A549 (cell line): ENCODE results near the gene BTBD18. TPM values are rescaled to one million over a fixed set of nuclear protein-coding genes. Genes with fewer than 3 reads are reported as not detected.

Experiments used
- ATAC-seq, 2 experiments: fragments of 200-7000 bp in 1 of 2; fragments of >200 bp in 1 of 2; cut with Nextera tagmentation in 1 of 2; cut with Tn5 transposase in 1 of 2; 3 replicates each; pipeline versions ENCODE4 v1.8.0 to v1.9.1; 2018 to 2020; ENCODE audit warnings: mild to moderate bottlenecking in 1 of 2, moderate library complexity in 1 of 2
- CTCF ChIA-PET: fragments of 300-600 bp; sonication (Branson Sonifier 250); formaldehyde crosslinking; extraction: SDS; loops from one replicate; lab custom pipeline; 2021; ENCODE audit warnings: antibody characterized with exemption, inconsistent platforms; lab: Yijun Ruan, JAX
- POLR2A ChIA-PET: fragments of 350-600 bp; formaldehyde crosslinking; extraction: SDS; loops from one replicate; lab custom pipeline; 2021; ENCODE audit warnings: antibody characterized with exemption, inconsistent platforms; lab: Yijun Ruan, JAX
- DNase-seq, 2 experiments: peaks; one replicate each; pipeline versions ENCODE4 v3.0.0 to v3.0.0-alpha.2; 2011 to 2016; ENCODE audit warnings: low read depth in 1 of 2, low spot score in 1 of 2
- FAIRE-seq: peaks from 2 replicates; lab custom pipeline; 2011; peaks lifted over from hg19 to GRCh38; lab: Jason Lieb, UNC
- H3K27ac ChIP-seq, 2 experiments: fragments of >200 bp; sonication (Bioruptor Twin); formaldehyde crosslinking; 3 replicates each; pipeline ENCODE4 v1.5.1; 2016 to 2017
- H3K4me1 ChIP-seq: fragments of >200 bp; sonication (Bioruptor Twin); formaldehyde crosslinking; 3 replicates; pipeline ENCODE4 v1.6.1; 2016
- H3K4me2 ChIP-seq: fragments of >200 bp; sonication (Bioruptor Twin); formaldehyde crosslinking; 3 replicates; pipeline ENCODE4 v1.6.1; 2016
- H3K4me3 ChIP-seq: fragments of >200 bp; sonication (Bioruptor Twin); formaldehyde crosslinking; 3 replicates; pipeline ENCODE4 v1.5.1; 2016
- H3K9me3 ChIP-seq: fragments of >200 bp; sonication (Bioruptor Twin); formaldehyde crosslinking; 3 replicates; pipeline ENCODE4 v1.6.1; 2016
- BCL3 ChIP-seq: fragments of >200 bp; sonication (Bioruptor Twin); formaldehyde crosslinking; IDR thresholded peaks from 3 replicates; pipeline ENCODE4 v1.6.1; 2016
- CEBPB ChIP-seq, 2 experiments: fragments of >200 bp in 1 of 2; sonication (Bioruptor Twin) in 1 of 2; formaldehyde crosslinking in 1 of 2; IDR thresholded peaks; 2 replicates each; pipeline ENCODE4 v1.6.1; 2012 to 2016
- CHD4 ChIP-seq: fragments of 200-600 bp; sonication (generic); IDR thresholded peaks from 2 replicates; pipeline ENCODE4 v1.6.1; 2016; ENCODE audit warnings: antibody characterized with exemption, mild to moderate bottlenecking, borderline replicate concordance
- ELK1 ChIP-seq: fragments of 150-350 bp; IDR thresholded peaks from 2 replicates; pipeline ENCODE4 v1.6.1; 2014; ENCODE audit warnings: low read depth, mild to moderate bottlenecking, low read length
- EP300 ChIP-seq, 2 experiments: fragments of >200 bp; sonication (Bioruptor Twin); formaldehyde crosslinking; IDR thresholded peaks; 2 replicates in 1 of 2; 3 replicates in 1 of 2; pipeline ENCODE4 v1.6.1; 2016 to 2017
- FOSB ChIP-seq: fragments of 250-450 bp; sonication (Bioruptor Pico); IDR thresholded peaks from 2 replicates; pipeline ENCODE4 v1.5.0; 2020; ENCODE audit warnings: mild to moderate bottlenecking, moderate library complexity
- FOXS1 ChIP-seq: fragments of 250-450 bp; sonication (Bioruptor Pico); IDR thresholded peaks from 2 replicates; pipeline ENCODE4 v1.5.0; 2020; ENCODE audit warnings: mild to moderate bottlenecking, moderate library complexity
- HEYL ChIP-seq: fragments of 250-450 bp; sonication (Bioruptor Pico); IDR thresholded peaks from 2 replicates; pipeline ENCODE4 v1.8.0; 2021; ENCODE audit warnings: mild to moderate bottlenecking, moderate library complexity
- HOXB13 ChIP-seq: fragments of 250-450 bp; sonication (Bioruptor Pico); IDR thresholded peaks from 2 replicates; pipeline ENCODE4 v1.5.0; 2020; ENCODE audit warnings: low read depth, mild to moderate bottlenecking, moderate library complexity
- HOXB5 ChIP-seq: fragments of 250-450 bp; sonication (Bioruptor Pico); IDR thresholded peaks from 2 replicates; pipeline ENCODE4 v1.5.0; 2020; ENCODE audit warnings: mild to moderate bottlenecking, moderate library complexity
- JUN ChIP-seq, 2 experiments: fragments of >200 bp; sonication (Bioruptor Twin); formaldehyde crosslinking; IDR thresholded peaks; 2 replicates in 1 of 2; 3 replicates in 1 of 2; pipeline ENCODE4 v1.6.1; 2016 to 2017
- JUNB ChIP-seq: fragments of >200 bp; sonication (Bioruptor Twin); formaldehyde crosslinking; IDR thresholded peaks from 2 replicates; pipeline ENCODE4 v1.6.1; 2016
- MAFK ChIP-seq: fragments of 450-650 bp; IDR thresholded peaks from 2 replicates; pipeline ENCODE4 v1.6.1; 2014; ENCODE audit not compliant: partially characterized antibody
- MYC ChIP-seq: IDR thresholded peaks from 2 replicates; pipeline ENCODE4 v1.6.1; 2012; ENCODE audit warnings: mild to moderate bottlenecking, inconsistent platforms, low read length, improper control_type of control experiment, borderline replicate concordance
- NPAS2 ChIP-seq: fragments of 250-450 bp; sonication (Bioruptor Pico); IDR thresholded peaks from 2 replicates; pipeline ENCODE4 v1.8.0; 2022; ENCODE audit warnings: mild to moderate bottlenecking, moderate library complexity, borderline replicate concordance
- RCOR1 ChIP-seq: fragments of 150-350 bp; IDR thresholded peaks from 2 replicates; pipeline ENCODE4 v1.6.1; 2014; ENCODE audit warnings: antibody characterized with exemption, low read length, low read depth
- RFX5 ChIP-seq: fragments of 450-650 bp; IDR thresholded peaks from 2 replicates; pipeline ENCODE4 v1.7.1; 2014; ENCODE audit warnings: antibody characterized with exemption, mild to moderate bottlenecking, moderate library complexity
- RNF2 ChIP-seq: fragments of 200-600 bp; sonication (generic); IDR thresholded peaks from 2 replicates; pipeline ENCODE4 v1.6.1; 2016; ENCODE audit warnings: low read depth, mild to moderate bottlenecking, antibody characterized with exemption, moderate library complexity, borderline replicate concordance
- SMC3 ChIP-seq: fragments of >200 bp; sonication (Bioruptor Twin); formaldehyde crosslinking; IDR thresholded peaks from 3 replicates; pipeline ENCODE4 v1.6.1; 2018; ENCODE audit warnings: inconsistent platforms
- SREBF2 ChIP-seq: fragments of 450-650 bp; IDR thresholded peaks from 2 replicates; pipeline ENCODE4 v1.6.1; 2014; ENCODE audit warnings: mild to moderate bottlenecking, moderate library complexity
- ZC3H11A ChIP-seq: fragments of 450-650 bp; IDR thresholded peaks from 2 replicates; pipeline ENCODE4 v1.6.1; 2014; ENCODE audit warnings: antibody characterized with exemption, mild to moderate bottlenecking
- ZFP36 ChIP-seq: fragments of 450-650 bp; IDR thresholded peaks from 2 replicates; pipeline ENCODE4 v1.6.1; 2014; ENCODE audit warnings: borderline replicate concordance; ENCODE audit not compliant: partially characterized antibody
- WGBS: methylation state at CpG from one replicate; pipeline ENCODE4 v1.1.6; 2017; ENCODE audit errors: missing lambda C conversion rate; 5-methylcytosine and 5-hydroxymethylcytosine counted together
- polyA plus RNA-seq, 4 experiments: library from polyadenylated mRNA; depleted of rRNA in 3 of 4; stranded (reverse); fragments of >200 nt; fragmentation: RNase III in 1 of 4; extraction: RNeasy Plus Mini Kit Qiagen cat#74134 plus additional on column Dnase treatment in 1 of 4; gene quantifications; 2 replicates in 3 of 4; 3 replicates in 1 of 4; pipeline ENCODE4 v1.2.3, GENCODE V29; 2011 to 2017
- TF ChIP-seq, protein P1 (sequence below): fragments of 250-450 bp; sonication (Bioruptor Pico); IDR thresholded peaks from 2 replicates; pipeline ENCODE4 v1.5.0; 2021; ENCODE audit warnings: mild to moderate bottlenecking, moderate library complexity, borderline replicate concordance
- TF ChIP-seq, protein P2 (sequence below): fragments of 450-650 bp; IDR thresholded peaks from 2 replicates; pipeline ENCODE4 v1.6.1; 2014; ENCODE audit warnings: antibody characterized with exemption

BTBD18 gene
- polyA plus RNA-seq, 2 of the 4 experiments (the other 2 are of a cell fraction) = not detected

GRCh38 chr11:57777969-57778317, 26.3 kb upstream of the BTBD18 start:
- H3K4me2 ChIP-seq = peak overlapping the region; percentile 93
- DNase-seq = peak; percentile 41 to 70
- peak overlapping the region; percentile 31 for H3K4me3 ChIP-seq
- FAIRE-seq = no peak
- ChIA-PET CTCF (interaction anchor here (0.8 to 4.2 kb wide), 6 partner anchors 11 to 26 kb away, joined by 3 to 17 read pairs (median 8); partner anchors contain the start of genes BTBD18 and CTNND1), POLR2A (interaction anchor here (1.3 to 4.2 kb wide), 5 partner anchors 13 to 37 kb away, joined by 6 to 28 read pairs (median 9); partner anchors contain the start of genes CTNND1 and SELENOH)
- 0% methylated on average over 3 of the region's 3 CpGs for WGBS
- peak; percentile 60 to 63 for ATAC-seq
- no peaks in the 10 kb centered on the region for H3K9me3 ChIP-seq
- H3K4me1 ChIP-seq = peaks cover 92% of the 10 kb centered on the region
- TF ChIP-seq HOXB5 (CRISPR knock-in tag) (no peak), MAFK (peak; percentile 36)
- H3K27ac ChIP-seq = peak overlapping the region; percentile 83 to 88

GRCh38 chr11:57776577-57777210, 25.1 kb upstream of the BTBD18 start:
- H3K9me3 ChIP-seq = no peaks in the 10 kb centered on the region
- H3K27ac ChIP-seq = peak overlapping the region; percentile 83 to 88
- DNase-seq (no peak), FAIRE-seq (no peak), ATAC-seq (no peak)
- peaks cover 92% of the 10 kb centered on the region for H3K4me1 ChIP-seq
- 0 out of 3 replicates have a peak overlapping the region, but pooled peaks have one; percentile 31 for H3K4me3 ChIP-seq
- 69% methylated on average over 2 of the region's 2 CpGs for WGBS
- CTCF ChIA-PET = interaction anchor here (0.6 to 1.1 kb wide), 5 partner anchors 9 to 105 kb away, joined by 3 to 4 read pairs (median 3); partner anchors contain the start of genes BTBD18 and SELENOH
- H3K4me2 ChIP-seq = peak overlapping the region; percentile 93
- TF ChIP-seq CHD4 (no peak), HOXB13 (CRISPR knock-in tag) (no peak), NPAS2 (CRISPR knock-in tag) (no peak), HEYL (CRISPR knock-in tag) (no peak), ZC3H11A (no peak), MAFK (peak; percentile 14)
- POLR2A ChIA-PET = interaction anchor here (1.2 kb wide), 1 partner anchor 28 kb away, joined by 3 read pairs; no protein-coding TSS in a partner anchor

DNA sequence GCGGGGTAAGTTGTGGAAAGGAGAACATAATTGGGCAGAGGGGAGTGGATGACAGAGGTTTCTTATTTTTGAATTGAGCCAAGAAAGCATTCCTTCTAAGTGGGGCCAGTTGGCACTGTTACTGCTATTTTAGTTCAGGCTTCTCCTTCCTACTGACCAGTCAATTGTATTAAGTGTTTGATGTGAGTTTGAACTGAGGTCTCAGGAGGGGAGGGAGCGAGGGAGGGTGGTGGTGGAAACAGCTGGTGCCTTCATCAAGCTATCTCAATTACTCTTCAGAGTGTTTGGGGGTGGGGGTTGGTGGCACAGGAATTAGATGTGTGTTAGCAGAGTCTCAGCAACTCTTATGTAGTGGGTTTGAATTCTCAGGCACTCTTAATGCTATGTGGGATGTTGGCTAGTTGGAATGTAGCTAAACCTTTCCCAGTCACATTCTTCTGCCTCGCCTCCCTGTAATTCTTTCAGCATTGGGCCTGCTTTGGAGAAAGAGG, 24.5 kb upstream of the BTBD18 start:
- no peak for ATAC-seq
- no peak overlapping the region for H3K4me3 ChIP-seq
- no peak for FAIRE-seq

DNA sequence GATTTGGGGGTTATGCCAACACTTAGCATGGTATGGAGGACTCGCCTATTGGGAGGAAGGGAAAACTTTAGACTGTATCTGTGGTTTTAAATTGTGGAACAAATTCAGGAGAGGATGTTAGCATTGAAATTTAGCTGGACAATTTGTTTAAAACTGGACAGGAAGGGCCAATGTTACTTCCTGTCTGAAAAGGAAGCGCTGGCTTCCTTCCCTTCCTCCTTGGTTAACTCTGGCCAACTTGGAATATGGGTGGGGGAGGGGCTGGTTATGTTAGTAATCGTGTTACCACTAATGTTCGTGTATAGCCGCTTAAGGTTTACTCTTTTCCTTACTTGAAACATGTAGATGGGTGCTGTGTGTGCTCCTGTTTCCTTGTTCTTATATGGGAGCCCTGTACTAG, 23.9 kb upstream of the BTBD18 start:
- Histone ChIP-seq H3K4me3 (no peak overlapping the region), H3K9me3 (no peaks in the 10 kb centered on the region), H3K4me2 (peak overlapping the region; percentile 93), H3K27ac (peak overlapping the region; percentile 83 to 88; a peak in 5 of 6 replicates), H3K4me1 (peaks cover 83% of the 10 kb centered on the region)
- DNase-seq = no peak
- no peak for ATAC-seq
- ChIA-PET CTCF (interaction anchor here (1.0 to 2.3 kb wide), 4 partner anchors 12 to 25 kb away, joined by 3 to 12 read pairs (median 4); partner anchors contain the start of gene BTBD18), POLR2A (interaction anchor here (1.2 kb wide), 1 partner anchor 27 kb away, joined by 3 read pairs; no protein-coding TSS in a partner anchor)
- no peak for FAIRE-seq
- WGBS = 62% methylated on average over 5 of the region's 5 CpGs
- TF ChIP-seq RNF2 = no peak
- no peak for TF ChIP-seq BCL3
- no peak for TF ChIP-seq JUN (IDR thresholded peaks at IDR 0.05)
- no peak for TF ChIP-seq ELK1
- no peak for TF ChIP-seq FOXS1 (CRISPR knock-in tag)
- no peak for TF ChIP-seq JUNB
- no peak for TF ChIP-seq FOSB (CRISPR knock-in tag)
- TF ChIP-seq CEBPB (IDR thresholded peaks at IDR 0.05) = no peak
- TF ChIP-seq SMC3 = no peak

More for the DNA sequence above, 24.5 kb upstream of the BTBD18 start:
- H3K4me2 ChIP-seq = peak overlapping the region; percentile 93
- POLR2A ChIA-PET = interaction anchor here (1.2 kb wide), 1 partner anchor 27 kb away, joined by 3 read pairs; no protein-coding TSS in a partner anchor
- peaks cover 89% of the 10 kb centered on the region for H3K4me1 ChIP-seq
- no peak for DNase-seq
- CTCF ChIA-PET = interaction anchor here (0.6 to 2.3 kb wide), 5 partner anchors 8 to 25 kb away, joined by 3 to 12 read pairs (median 4); partner anchors contain the start of gene BTBD18
- no peaks in the 10 kb centered on the region for H3K9me3 ChIP-seq
- TF ChIP-seq, protein P1, sequence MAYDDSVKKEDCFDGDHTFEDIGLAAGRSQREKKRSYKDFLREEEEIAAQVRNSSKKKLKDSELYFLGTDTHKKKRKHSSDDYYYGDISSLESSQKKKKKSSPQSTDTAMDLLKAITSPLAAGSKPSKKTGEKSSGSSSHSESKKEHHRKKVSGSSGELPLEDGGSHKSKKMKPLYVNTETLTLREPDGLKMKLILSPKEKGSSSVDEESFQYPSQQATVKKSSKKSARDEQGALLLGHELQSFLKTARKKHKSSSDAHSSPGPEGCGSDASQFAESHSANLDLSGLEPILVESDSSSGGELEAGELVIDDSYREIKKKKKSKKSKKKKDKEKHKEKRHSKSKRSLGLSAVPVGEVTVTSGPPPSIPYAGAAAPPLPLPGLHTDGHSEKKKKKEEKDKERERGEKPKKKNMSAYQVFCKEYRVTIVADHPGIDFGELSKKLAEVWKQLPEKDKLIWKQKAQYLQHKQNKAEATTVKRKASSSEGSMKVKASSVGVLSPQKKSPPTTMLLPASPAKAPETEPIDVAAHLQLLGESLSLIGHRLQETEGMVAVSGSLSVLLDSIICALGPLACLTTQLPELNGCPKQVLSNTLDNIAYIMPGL = no peak
- TF ChIP-seq RCOR1 (no peak), RFX5 (no peak), HOXB13 (CRISPR knock-in tag) (no peak), ZFP36 (no peak), HEYL (CRISPR knock-in tag) (no peak), MYC (no peak), SREBF2 (no peak), EP300 (IDR thresholded peaks at IDR 0.05) (no peak)
- TF ChIP-seq, protein P2, sequence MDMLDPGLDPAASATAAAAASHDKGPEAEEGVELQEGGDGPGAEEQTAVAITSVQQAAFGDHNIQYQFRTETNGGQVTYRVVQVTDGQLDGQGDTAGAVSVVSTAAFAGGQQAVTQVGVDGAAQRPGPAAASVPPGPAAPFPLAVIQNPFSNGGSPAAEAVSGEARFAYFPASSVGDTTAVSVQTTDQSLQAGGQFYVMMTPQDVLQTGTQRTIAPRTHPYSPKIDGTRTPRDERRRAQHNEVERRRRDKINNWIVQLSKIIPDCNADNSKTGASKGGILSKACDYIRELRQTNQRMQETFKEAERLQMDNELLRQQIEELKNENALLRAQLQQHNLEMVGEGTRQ = no peak
- WGBS = 82% methylated on average over 3 of the region's 3 CpGs
- peak overlapping the region; percentile 83 to 88; a peak in 5 of 6 replicates for H3K27ac ChIP-seq
